ENCODE data around the gene FAM240A. TPM values are rescaled to one million over a fixed set of nuclear protein-coding genes. Genes with fewer than 3 reads are reported as not detected.

Gene FAM240A
- total RNA-seq, 1 experiment from 2014 or later, result not detected

GRCh38 chr3:46674031-46674845, 61.9 kb downstream of the FAM240A start:
- Histone ChIP-seq H3K36me3 (no peaks in the 10 kb centered on the region), H3K27ac (no peak overlapping the region), H3K27me3 (replicated peaks) (no peaks in the 10 kb centered on the region), H3K9me3 (replicated peaks) (no peaks in the 10 kb centered on the region), H3K4me3 (no peak overlapping the region), H3K4me1 (replicated peaks) (no peaks in the 10 kb centered on the region)
- DNase-seq (ENCODE audit: low read depth in 1 of 2, low spot score in 2 of 2), result no peak

GRCh38 chr3:46675426-46675825, 63.1 kb downstream of the FAM240A start:
- H3K4me1 ChIP-seq (replicated peaks), result no peaks in the 10 kb centered on the region
- H3K27ac ChIP-seq, result no peak overlapping the region
- H3K9me3 ChIP-seq (replicated peaks), result no peaks in the 10 kb centered on the region
- H3K27me3 ChIP-seq (replicated peaks), result no peaks in the 10 kb centered on the region
- H3K36me3 ChIP-seq, result no peaks in the 10 kb centered on the region
- DNase-seq (ENCODE audit: low read depth in 1 of 2, low spot score in 2 of 2), result no peak
- H3K4me3 ChIP-seq, result no peak overlapping the region

Other genes with a start within 250 kb of the FAM240A start
- gene CCR5, start 241.6 kb upstream of the FAM240A start, total RNA-seq (2014; rRNA removed; shearing (Covaris generic)), result not detected in 2 replicates
- gene CCRL2, start 205.3 kb upstream of the FAM240A start, total RNA-seq (2014; rRNA removed; shearing (Covaris generic)), result 0.97 TPM in 1 of 2 replicates, not detected in the other
- 0.08 TPM in 1 of 2 replicates, not detected in the other for gene LTF, start 147.6 kb upstream of the FAM240A start, total RNA-seq (2014; rRNA removed; shearing (Covaris generic))
- not detected in 2 replicates for gene RTP3, start 114.5 kb upstream of the FAM240A start, total RNA-seq (2014; rRNA removed; shearing (Covaris generic))
- 0.61 and 2.8 TPM in 2 replicates for gene LRRC2, start 46.2 kb upstream of the FAM240A start, total RNA-seq (2014; rRNA removed; shearing (Covaris generic))
- 0.37 TPM in 1 of 2 replicates, not detected in the other for gene ALS2CL, start 81.2 kb downstream of the FAM240A start, total RNA-seq (2014; rRNA removed; shearing (Covaris generic))
- not detected in 2 replicates for gene TMIE, start 88.9 kb downstream of the FAM240A start, total RNA-seq (2014; rRNA removed; shearing (Covaris generic))
- not detected in 2 replicates for gene PRSS50, start 105.3 kb downstream of the FAM240A start, total RNA-seq (2014; rRNA removed; shearing (Covaris generic))

Measured in SJSA1 (cell line).